SK-N-SH (cell line): ENCODE measurements around the gene SASH1. TPM values are rescaled to one million over a fixed set of nuclear protein-coding genes. Genes with fewer than 3 reads are reported as not detected.

Experiments used
- CTCF ChIA-PET: fragments of 300-600, 350-600 bp; formaldehyde crosslinking; extraction: SDS; loops from one replicate; lab custom pipeline; 2021; lab: Yijun Ruan, JAX
- POLR2A ChIA-PET: fragments of 350-600 bp; sonication (Branson Sonifier 250); formaldehyde crosslinking; extraction: SDS; loops from one replicate; lab custom pipeline; 2020; ENCODE audit warnings: antibody characterized with exemption, inconsistent platforms; lab: Yijun Ruan, JAX
- DNase-seq: peaks from one replicate; pipeline ENCODE4 v3.0.0; 2012
- H2AFZ ChIP-seq: fragments of 200-600 bp; sonication (generic); 2 replicates; pipeline ENCODE4 v1.8.1; 2016; ENCODE audit warnings: antibody characterized with exemption, mild to moderate bottlenecking, low read depth
- H3F3A ChIP-seq: fragments of 200-600 bp; sonication (generic); replicated peaks from 2 replicates; pipeline ENCODE3; 2016; ENCODE audit warnings: antibody characterized with exemption, mild to moderate bottlenecking; ENCODE audit not compliant: insufficient read depth
- H3K27ac ChIP-seq, 2 experiments: fragments of 200-500 bp in 1 of 2; fragments of 200-600 bp in 1 of 2; sonication (Bioruptor generic) in 1 of 2; sonication (generic), shearing (Covaris generic) in 1 of 2; 2 replicates each; pipeline versions ENCODE4 v1.5.1 to v1.6.1; 2014 to 2016; ENCODE audit warnings: low read depth in 2 of 2, inconsistent platforms in 1 of 2, low read length in 1 of 2, mild to moderate bottlenecking in 1 of 2, mixed read lengths in 1 of 2
- H3K27me3 ChIP-seq: fragments of 200-600 bp; sonication (generic), shearing (Covaris generic); 2 replicates; pipeline ENCODE4 v1.6.1; 2016; ENCODE audit warnings: mixed run types; ENCODE audit not compliant: insufficient read depth
- H3K36me3 ChIP-seq, 2 experiments: fragments of 200-500 bp in 1 of 2; fragments of 200-600 bp in 1 of 2; sonication (Bioruptor generic) in 1 of 2; sonication (generic) in 1 of 2; replicated peaks in 1 of 2; 2 replicates each; pipeline versions ENCODE3 to v1.5.1; 2014 to 2016; ENCODE audit warnings: low read length in 1 of 2, mild to moderate bottlenecking in 1 of 2; ENCODE audit not compliant: insufficient read depth in 2 of 2, control insufficient read depth in 1 of 2
- H3K4me1 ChIP-seq, 2 experiments: fragments of 200-500 bp in 1 of 2; fragments of 200-600 bp in 1 of 2; sonication (Bioruptor generic) in 1 of 2; sonication (generic), shearing (Covaris generic) in 1 of 2; 2 replicates each; pipeline versions ENCODE4 v1.5.1 to v1.6.1; 2014 to 2016; ENCODE audit warnings: low read depth in 1 of 2, low read length in 1 of 2, mixed run types in 1 of 2; ENCODE audit not compliant: insufficient read depth in 2 of 2, control insufficient read depth in 1 of 2
- H3K4me2 ChIP-seq: fragments of 200-600 bp; sonication (generic), shearing (Covaris generic); 2 replicates; pipeline ENCODE4 v1.6.1; 2017; ENCODE audit warnings: mixed run types
- H3K4me3 ChIP-seq, 2 experiments: fragments of 200-500 bp in 1 of 2; fragments of 200-600 bp in 1 of 2; sonication (Bioruptor generic) in 1 of 2; sonication (generic), shearing (Covaris generic) in 1 of 2; 2 replicates each; pipeline versions ENCODE4 v1.5.1 to v1.8.1; 2014 to 2016; ENCODE audit warnings: low read depth in 2 of 2, inconsistent platforms in 1 of 2, low read length in 1 of 2, mild to moderate bottlenecking in 1 of 2, mixed read lengths in 1 of 2, moderate library complexity in 1 of 2
- H3K79me2 ChIP-seq: fragments of 200-600 bp; sonication (generic); 2 replicates; pipeline ENCODE4 v1.8.1; 2017; ENCODE audit warnings: mild to moderate bottlenecking; ENCODE audit not compliant: insufficient read depth
- H3K9ac ChIP-seq: fragments of 200-600 bp; sonication (generic); 2 replicates; pipeline ENCODE4 v1.6.1; 2017; ENCODE audit warnings: mixed run types
- H3K9me2 ChIP-seq: fragments of 200-600 bp; sonication (generic); 2 replicates; pipeline ENCODE4 v1.6.1; 2017; ENCODE audit warnings: mixed run types
- H3K9me3 ChIP-seq: fragments of 200-600 bp; sonication (generic); 2 replicates; pipeline ENCODE4 v1.6.1; 2017; ENCODE audit warnings: mixed run types, mild to moderate bottlenecking, moderate library complexity
- H4K20me1 ChIP-seq: fragments of 200-600 bp; sonication (generic); 2 replicates; pipeline ENCODE4 v1.6.1; 2017; ENCODE audit warnings: mild to moderate bottlenecking, mixed run types; ENCODE audit not compliant: insufficient read depth
- CTCF ChIP-seq: fragments of 200-600 bp; sonication (generic); IDR thresholded peaks from 2 replicates; pipeline ENCODE4 v1.6.1; 2017; ENCODE audit warnings: antibody characterized with exemption, mild to moderate bottlenecking, moderate library complexity
- REST ChIP-seq: IDR thresholded peaks from 2 replicates; pipeline ENCODE4 v1.6.1; 2012; ENCODE audit warnings: mild to moderate bottlenecking, low read depth, low read length, moderate library complexity
- RFX5 ChIP-seq: IDR thresholded peaks from 2 replicates; pipeline ENCODE4 v1.6.1; 2012; ENCODE audit warnings: mild to moderate bottlenecking, improper control_type of control experiment, low read length
- whole genome bisulfite sequencing: methylation state at CpG from one replicate; pipeline ENCODE4 v1.1.6; 2017; ENCODE audit warnings: low lambda C conversion rate; 5-methylcytosine and 5-hydroxymethylcytosine counted together
- polyA plus RNA-seq, 3 experiments: library from polyadenylated mRNA; depleted of rRNA; stranded (reverse); fragments of >200 nt; gene quantifications; 2 replicates each; pipeline ENCODE4 v1.2.3, GENCODE V29; 2012

The SASH1 gene
- polyA plus RNA-seq, 1 of the 3 experiments (the other 2 are of a cell fraction), result 19.8 TPM

- CTCF ChIA-PET, result interaction anchor here (1.7 kb wide), 1 partner anchor 50 kb away, joined by 3 read pairs; no protein-coding TSS in a partner anchor
Observed at GRCh38 chr6:148514091-148514845, 171.6 kb downstream of the SASH1 start.

More at GRCh38 chr6:148514091-148514845, 171.6 kb downstream of the SASH1 start:
- H3K36me3 ChIP-seq, result peaks cover 9 to 24% of the 10 kb centered on the region in 2 experiments
- WGBS, result 44% methylated on average over 14 of the region's 14 CpGs
- H3K27me3 ChIP-seq, result no peaks in the 10 kb centered on the region
- peaks cover 10% of the 10 kb centered on the region for H3F3A ChIP-seq
- no peaks in the 10 kb centered on the region for H4K20me1 ChIP-seq
- DNase-seq, result no peak
- H3K4me3 ChIP-seq, result no peak overlapping the region
- no peaks in the 10 kb centered on the region for H3K9me2 ChIP-seq
- POLR2A ChIA-PET, result no interaction called here
- no peaks in the 10 kb centered on the region for H3K9me3 ChIP-seq
- no peak overlapping the region for H2AFZ ChIP-seq
- peaks cover 81% of the 10 kb centered on the region for H3K79me2 ChIP-seq
- peak overlapping the region; percentile 56 for H3K4me2 ChIP-seq
- H3K9ac ChIP-seq, result peak overlapping the region; percentile 57; the same call in 1 of the 2 replicates
- TF ChIP-seq CTCF, result no peak
- no peak for TF ChIP-seq RFX5
- TF ChIP-seq REST, result no peak
- TF ChIP-seq, all 33 proteins: peak for 0
- peak overlapping the region; percentile 68 to 87 for H3K27ac ChIP-seq
- peaks cover 0 to 3% of the 10 kb centered on the region in 2 experiments; a peak in 3 of 4 replicates for H3K4me1 ChIP-seq
